ENCODE results near the gene EPN2. TPM values are rescaled to one million over a fixed set of nuclear protein-coding genes. Genes with fewer than 3 reads are reported as not detected.

Gene EPN2
- total and polyA plus RNA-seq, 9 donors: 21.6 to 68.9 (median 52.7) TPM

DNA sequence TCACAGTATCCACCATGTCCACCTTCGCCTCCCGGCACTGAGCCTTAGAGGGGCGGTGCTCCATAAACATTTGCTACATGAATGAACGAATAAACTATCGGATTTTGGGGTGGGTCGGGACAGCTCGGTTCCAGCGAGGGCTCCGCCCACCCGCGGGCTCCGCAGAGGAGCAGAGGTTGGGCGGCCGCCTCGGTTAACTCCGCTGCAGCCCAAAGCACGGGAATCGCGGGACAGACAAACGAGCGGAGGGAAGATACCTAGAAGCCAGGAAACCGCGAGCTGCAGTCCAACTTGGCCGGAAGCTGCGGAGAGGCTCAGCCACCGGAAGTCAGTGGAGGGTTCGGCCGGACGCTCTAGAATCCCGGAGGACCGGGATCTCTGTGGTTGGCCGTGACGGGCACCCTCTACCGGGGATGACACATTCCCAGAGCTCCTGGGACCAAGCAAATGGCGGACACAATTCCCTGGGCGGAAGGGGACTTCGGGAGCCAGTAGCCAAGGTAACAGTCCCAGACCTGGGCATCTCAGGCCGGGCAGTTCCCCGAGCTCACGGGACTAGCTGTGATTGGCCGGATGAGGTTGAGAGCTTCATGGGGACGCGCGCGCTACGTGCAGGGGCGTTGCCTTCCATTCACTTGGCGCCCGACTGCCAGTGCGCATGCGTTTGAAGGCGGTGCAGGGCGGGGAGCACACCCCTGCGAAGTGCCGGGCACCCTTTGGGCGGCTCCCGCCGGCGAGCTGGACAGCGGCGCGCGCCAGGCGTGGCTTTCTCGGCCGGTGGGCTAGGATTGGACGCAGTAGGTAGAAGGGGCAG lies 140.6 kb downstream of the EPN2 start:
- TF ChIP-seq POLR2A (IDR thresholded peaks at IDR 0.05) (peak; percentile 79), EP300 (IDR thresholded peaks at IDR 0.05) (peak; percentile 55)
- TF ChIP-seq, protein P1, sequence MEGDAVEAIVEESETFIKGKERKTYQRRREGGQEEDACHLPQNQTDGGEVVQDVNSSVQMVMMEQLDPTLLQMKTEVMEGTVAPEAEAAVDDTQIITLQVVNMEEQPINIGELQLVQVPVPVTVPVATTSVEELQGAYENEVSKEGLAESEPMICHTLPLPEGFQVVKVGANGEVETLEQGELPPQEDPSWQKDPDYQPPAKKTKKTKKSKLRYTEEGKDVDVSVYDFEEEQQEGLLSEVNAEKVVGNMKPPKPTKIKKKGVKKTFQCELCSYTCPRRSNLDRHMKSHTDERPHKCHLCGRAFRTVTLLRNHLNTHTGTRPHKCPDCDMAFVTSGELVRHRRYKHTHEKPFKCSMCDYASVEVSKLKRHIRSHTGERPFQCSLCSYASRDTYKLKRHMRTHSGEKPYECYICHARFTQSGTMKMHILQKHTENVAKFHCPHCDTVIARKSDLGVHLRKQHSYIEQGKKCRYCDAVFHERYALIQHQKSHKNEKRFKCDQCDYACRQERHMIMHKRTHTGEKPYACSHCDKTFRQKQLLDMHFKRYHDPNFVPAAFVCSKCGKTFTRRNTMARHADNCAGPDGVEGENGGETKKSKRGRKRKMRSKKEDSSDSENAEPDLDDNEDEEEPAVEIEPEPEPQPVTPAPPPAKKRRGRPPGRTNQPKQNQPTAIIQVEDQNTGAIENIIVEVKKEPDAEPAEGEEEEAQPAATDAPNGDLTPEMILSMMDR (IDR thresholded peaks at IDR 0.05): no peak
- Histone ChIP-seq H3K4me3 (peak overlapping the region; percentile 93), H3K27me3 (no peaks in the 10 kb centered on the region), H3K27ac (peak overlapping the region; percentile 56 to 97), H3K9me3 (no peaks in the 10 kb centered on the region), H3K36me3 (no peaks in the 10 kb centered on the region), H3K4me1 (ENCODE audit: insufficient read depth) (peaks cover 11% of the 10 kb centered on the region)
- 0% methylated on average over 58 to 67 of the region's 67 CpGs for WGBS, 3 donors
- peak; percentile 98 to 99 (median 99) for DNase-seq
- intact Hi-C loops (cut with DNase I): no loop called here

DNA sequence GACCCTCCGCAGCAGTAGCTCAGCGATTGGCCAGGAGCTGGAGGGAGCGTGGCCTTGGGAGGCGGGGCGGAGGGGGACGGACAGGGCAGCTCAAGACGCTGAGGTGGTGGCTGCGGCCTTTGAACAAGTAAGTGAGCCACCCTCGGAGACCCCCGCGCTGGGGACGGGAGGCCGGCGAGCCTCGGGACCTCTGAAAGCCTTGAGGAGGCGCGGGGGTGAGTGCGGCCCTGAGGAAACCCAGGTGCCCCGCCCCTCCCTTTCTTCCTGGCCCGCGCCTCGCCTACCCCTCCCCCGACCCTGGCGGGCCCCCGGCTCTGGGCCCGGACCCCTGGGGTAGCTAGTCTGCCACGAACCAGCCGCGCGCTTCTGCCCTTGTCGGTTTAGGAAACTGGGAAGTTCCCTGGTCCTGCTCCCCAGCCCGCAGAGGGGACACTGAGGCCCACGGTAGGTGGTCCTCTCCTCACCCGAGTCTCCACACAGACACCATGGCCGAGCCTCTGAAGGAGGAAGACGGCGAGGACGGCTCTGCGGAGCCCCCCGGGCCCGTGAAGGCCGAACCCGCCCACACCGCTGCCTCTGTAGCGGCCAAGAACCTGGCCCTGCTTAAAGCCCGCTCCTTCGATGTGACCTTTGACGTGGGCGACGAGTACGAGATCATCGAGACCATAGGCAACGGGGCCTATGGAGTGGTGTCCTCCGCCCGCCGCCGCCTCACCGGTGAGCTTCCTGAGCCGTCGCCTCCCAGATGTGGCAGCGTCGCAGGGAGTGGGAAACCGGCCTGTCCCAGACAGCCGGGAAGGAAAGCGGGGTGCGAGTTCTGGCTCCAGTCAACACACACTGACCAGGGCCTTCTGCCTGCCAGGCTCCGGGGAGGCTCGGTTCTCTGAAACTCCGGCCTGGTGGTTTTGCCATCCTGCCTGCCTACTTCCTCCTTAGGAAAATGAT lies 141.5 kb downstream of the EPN2 start, which contains the start of gene MAPK7:
Gene MAPK7, plus strand, starts transcription at position 83 of the 945 bp plus-strand sequence. Its CDS starts 403 bp downstream, at position 486.
- intact Hi-C loops (cut with DNase I): no loop called here
- peak within 1 kb of the TSS; percentile 85 to 97 for H3K27ac ChIP-seq
- TF ChIP-seq EP300 (IDR thresholded peaks at IDR 0.05): no peak
- TF ChIP-seq, protein P1 (IDR thresholded peaks at IDR 0.05): no peak
- TF ChIP-seq POLR2A (IDR thresholded peaks at IDR 0.05): peak; percentile 73
- no peaks in the 10 kb centered on the region for H3K36me3 ChIP-seq
- no peaks in the 10 kb centered on the region for H3K9me3 ChIP-seq
- 2 to 5% (median 3%) methylated on average over 52 to 69 of the region's 69 CpGs for WGBS, 3 donors
- no peaks in the 10 kb centered on the region for H3K27me3 ChIP-seq
- peak within 1 kb of the TSS; percentile 93 for H3K4me3 ChIP-seq
- H3K4me1 ChIP-seq (ENCODE audit: insufficient read depth): peaks cover 11% of the 10 kb centered on the region
- DNase-seq: no peak

DNA sequence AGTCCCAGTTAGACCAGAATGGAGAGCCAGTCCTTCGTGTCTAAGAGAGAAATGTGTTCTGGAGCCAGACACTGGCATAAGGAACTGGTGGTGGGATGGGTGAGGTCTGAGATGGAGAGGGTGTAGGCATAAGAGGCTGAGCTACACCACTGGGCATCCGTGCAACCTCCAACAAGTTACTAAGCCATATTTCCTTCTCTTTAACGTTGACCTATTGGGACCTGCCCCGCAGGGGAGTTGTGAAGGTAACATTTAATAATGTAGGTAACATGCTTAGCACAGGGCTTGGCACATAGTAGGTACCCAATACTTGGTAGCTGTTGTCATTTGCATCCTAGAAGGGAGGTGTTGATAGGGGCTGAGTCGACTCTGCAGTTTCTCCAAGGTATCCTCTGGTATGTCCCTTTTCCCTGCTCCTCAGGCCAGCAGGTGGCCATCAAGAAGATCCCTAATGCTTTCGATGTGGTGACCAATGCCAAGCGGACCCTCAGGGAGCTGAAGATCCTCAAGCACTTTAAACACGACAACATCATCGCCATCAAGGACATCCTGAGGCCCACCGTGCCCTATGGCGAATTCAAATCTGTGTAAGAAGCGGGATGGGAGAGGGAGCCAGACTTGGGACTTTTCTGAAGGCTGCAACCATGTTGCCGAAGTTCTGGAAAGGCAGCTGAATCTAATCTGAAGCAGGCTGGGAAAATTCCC lies 142.3 kb downstream of the EPN2 start:
- H3K36me3 ChIP-seq: no peaks in the 10 kb centered on the region
- DNase-seq: peak in 1 of 5 donors; percentile 21
- H3K27ac ChIP-seq: peak overlapping the region; percentile 85 to 97
- intact Hi-C loops (cut with DNase I): no loop called here
- H3K27me3 ChIP-seq: no peaks in the 10 kb centered on the region
- TF ChIP-seq POLR2A (IDR thresholded peaks at IDR 0.05) (no peak), EP300 (IDR thresholded peaks at IDR 0.05) (no peak)
- TF ChIP-seq, protein P1 (IDR thresholded peaks at IDR 0.05): no peak
- H3K4me1 ChIP-seq (ENCODE audit: insufficient read depth): peaks cover 19% of the 10 kb centered on the region
- WGBS, 3 donors: 67 to 73% (median 71%) methylated on average over 13 of the region's 13 CpGs
- peak overlapping the region; percentile 93 for H3K4me3 ChIP-seq
- no peaks in the 10 kb centered on the region for H3K9me3 ChIP-seq
